ENCODE data around the gene DPP6.

Gene DPP6

DNA sequence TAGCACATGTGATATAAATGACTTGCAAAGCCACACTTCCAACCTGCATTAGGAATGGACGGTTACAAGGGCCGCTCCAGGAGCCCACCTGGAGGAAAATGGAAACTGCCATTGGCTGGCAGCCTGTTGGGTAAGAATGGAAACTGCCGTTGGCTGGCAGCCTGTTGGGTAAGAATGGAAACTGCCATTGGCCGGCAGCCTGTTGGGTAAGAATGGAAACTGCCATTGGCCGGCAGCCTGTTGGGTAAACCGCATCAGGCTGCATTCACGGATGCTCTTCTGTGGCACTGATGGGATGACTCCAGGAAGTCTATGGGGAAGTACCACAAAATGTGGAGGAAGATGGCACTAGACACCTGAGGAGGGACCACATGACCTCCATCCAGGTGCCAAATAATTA is 143.1 kb downstream of the DPP6 start:
- Histone ChIP-seq H3K27me3 (ENCODE audit: control insufficient read depth, insufficient read depth, low read length) (no peaks in the 10 kb centered on the region), H3K4me3 (ENCODE audit: low read depth, low read length) (no peak overlapping the region), H3K36me3 (ENCODE audit: control insufficient read depth, insufficient read depth, low read length) (no peaks in the 10 kb centered on the region), H3K9me3 (ENCODE audit: control insufficient read depth, insufficient read depth, low read depth, low read length) (no peaks in the 10 kb centered on the region), H3K9ac (ENCODE audit: low read length) (no peak overlapping the region), H3K27ac (ENCODE audit: low read depth, low read length) (no peak overlapping the region), H3K4me1 (ENCODE audit: control insufficient read depth, insufficient read depth, low read length) (peaks cover 20% of the 10 kb centered on the region)

DNA sequence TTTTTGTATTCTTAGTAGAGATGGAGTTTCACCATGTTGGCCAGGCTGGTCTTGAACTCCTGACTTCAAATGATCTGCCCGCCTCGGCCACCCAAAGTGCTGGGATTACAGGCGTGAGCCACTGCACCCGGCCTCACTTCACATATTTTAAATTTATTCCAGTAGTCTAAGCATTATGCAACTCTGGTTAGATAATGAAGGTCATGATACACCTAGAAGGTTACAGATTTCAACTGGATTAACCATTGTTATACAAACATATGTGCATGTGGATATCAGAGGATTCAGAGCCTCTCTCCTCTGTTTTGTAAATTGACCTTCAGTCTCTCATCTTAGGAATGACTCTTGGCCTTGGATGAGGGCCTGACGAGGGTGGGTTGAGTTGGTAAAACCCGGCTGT is 146.3 kb downstream of the DPP6 start:
- Histone ChIP-seq H3K27ac (ENCODE audit: low read depth, low read length) (no peak overlapping the region), H3K4me1 (ENCODE audit: control insufficient read depth, insufficient read depth, low read length) (peaks cover 34% of the 10 kb centered on the region), H3K36me3 (ENCODE audit: control insufficient read depth, insufficient read depth, low read length) (no peaks in the 10 kb centered on the region), H3K27me3 (ENCODE audit: control insufficient read depth, insufficient read depth, low read length) (no peaks in the 10 kb centered on the region), H3K9me3 (ENCODE audit: control insufficient read depth, insufficient read depth, low read depth, low read length) (no peaks in the 10 kb centered on the region), H3K4me3 (ENCODE audit: low read depth, low read length) (no peak overlapping the region), H3K9ac (ENCODE audit: low read length) (no peak overlapping the region)

DNA sequence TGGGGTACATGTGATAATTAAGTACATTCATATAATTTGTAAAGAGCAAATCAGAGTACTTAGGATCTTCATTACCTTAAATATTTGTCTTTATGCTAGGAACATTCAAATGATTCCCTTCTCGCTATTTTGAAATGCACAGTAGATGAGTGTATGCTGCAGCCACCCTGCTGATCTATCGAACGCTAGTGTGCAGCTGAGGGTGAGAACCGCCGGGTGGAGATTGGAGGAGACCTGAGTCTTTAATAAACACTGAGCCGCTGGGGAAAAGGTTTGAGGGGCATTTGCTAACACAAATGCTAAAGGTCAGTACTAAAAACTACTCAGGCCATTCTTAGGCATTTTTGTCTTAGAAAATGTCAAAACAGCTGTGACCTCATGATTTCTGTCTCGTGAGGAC is 148.0 kb downstream of the DPP6 start:
- H3K4me1 ChIP-seq (ENCODE audit: control insufficient read depth, insufficient read depth, low read length) = peaks cover 34% of the 10 kb centered on the region
- H3K4me3 ChIP-seq (ENCODE audit: low read depth, low read length) = no peak overlapping the region
- no peaks in the 10 kb centered on the region for H3K9me3 ChIP-seq (ENCODE audit: control insufficient read depth, insufficient read depth, low read depth, low read length)
- H3K27ac ChIP-seq (ENCODE audit: low read depth, low read length) = no peak overlapping the region
- H3K9ac ChIP-seq (ENCODE audit: low read length) = no peak overlapping the region
- no peaks in the 10 kb centered on the region for H3K36me3 ChIP-seq (ENCODE audit: control insufficient read depth, insufficient read depth, low read length)
- no peaks in the 10 kb centered on the region for H3K27me3 ChIP-seq (ENCODE audit: control insufficient read depth, insufficient read depth, low read length)

DNA sequence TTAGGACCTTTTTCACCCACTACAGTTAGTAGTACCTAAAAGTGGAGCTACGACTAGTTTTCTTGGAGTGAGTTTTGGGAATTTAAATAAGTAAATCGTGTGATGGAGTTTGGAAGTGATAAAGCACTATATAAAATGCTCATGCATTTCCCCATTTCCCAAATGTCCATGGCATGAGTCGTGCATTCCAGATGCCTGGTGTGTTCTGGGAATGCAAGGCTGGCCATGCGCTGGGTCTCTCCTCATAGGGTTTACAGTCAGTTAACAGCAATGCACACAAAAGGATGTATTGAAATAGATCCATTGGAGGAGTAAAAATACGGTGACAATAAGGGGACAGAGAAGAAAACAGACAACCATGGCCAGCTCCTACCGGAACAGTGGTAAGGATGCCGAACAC is 149.8 kb downstream of the DPP6 start:
- Histone ChIP-seq H3K4me3 (ENCODE audit: low read depth, low read length) (no peak overlapping the region), H3K4me1 (ENCODE audit: control insufficient read depth, insufficient read depth, low read length) (peaks cover 28% of the 10 kb centered on the region), H3K36me3 (ENCODE audit: control insufficient read depth, insufficient read depth, low read length) (no peaks in the 10 kb centered on the region), H3K27me3 (ENCODE audit: control insufficient read depth, insufficient read depth, low read length) (no peaks in the 10 kb centered on the region), H3K9me3 (ENCODE audit: control insufficient read depth, insufficient read depth, low read depth, low read length) (no peaks in the 10 kb centered on the region), H3K9ac (ENCODE audit: low read length) (no peak overlapping the region), H3K27ac (ENCODE audit: low read depth, low read length) (no peak overlapping the region)

DNA sequence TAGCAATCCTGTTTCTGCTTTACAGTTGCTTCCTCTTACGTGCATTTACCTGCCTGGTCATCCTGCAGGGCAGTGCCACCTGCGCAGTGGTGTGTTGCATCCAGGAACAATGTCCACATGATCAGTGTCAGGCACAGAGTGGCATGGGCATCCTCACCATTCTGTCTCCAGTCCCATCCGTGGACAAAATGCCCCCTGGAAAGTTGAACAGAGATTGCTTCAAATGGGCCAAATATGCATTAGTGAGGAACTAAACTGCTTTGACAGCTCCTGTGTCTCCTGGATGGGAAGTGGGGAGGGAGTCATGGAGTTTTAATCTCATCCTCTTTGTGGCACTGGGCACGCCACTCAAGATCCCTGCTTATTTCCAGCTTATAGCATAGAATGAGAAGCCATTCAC is 151.8 kb downstream of the DPP6 start:
- Histone ChIP-seq H3K4me3 (ENCODE audit: low read depth, low read length) (no peak overlapping the region), H3K9me3 (ENCODE audit: control insufficient read depth, insufficient read depth, low read depth, low read length) (no peaks in the 10 kb centered on the region), H3K9ac (ENCODE audit: low read length) (no peak overlapping the region), H3K36me3 (ENCODE audit: control insufficient read depth, insufficient read depth, low read length) (no peaks in the 10 kb centered on the region), H3K27me3 (ENCODE audit: control insufficient read depth, insufficient read depth, low read length) (no peaks in the 10 kb centered on the region), H3K4me1 (ENCODE audit: control insufficient read depth, insufficient read depth, low read length) (peaks cover 25% of the 10 kb centered on the region), H3K27ac (ENCODE audit: low read depth, low read length) (no peak overlapping the region)

DNA sequence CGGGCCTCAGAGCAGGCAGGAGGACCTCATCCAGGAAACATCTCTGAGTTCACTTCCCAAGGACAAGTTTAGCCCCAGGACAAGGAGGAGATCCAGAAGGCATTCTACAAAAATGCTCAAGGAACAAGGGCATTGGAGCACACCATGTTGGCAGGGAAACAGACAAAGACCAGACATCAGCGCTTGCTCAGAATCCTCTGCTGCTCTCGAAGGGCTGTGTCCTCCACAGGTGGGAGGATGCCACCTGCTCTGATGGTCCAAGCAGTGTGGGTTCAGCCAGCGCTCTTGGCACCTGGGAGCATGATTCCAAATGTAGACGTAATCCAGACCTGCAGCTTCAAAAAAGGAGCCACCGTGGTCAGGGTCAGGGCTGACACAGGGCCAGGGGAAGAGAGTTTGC is 160.7 kb downstream of the DPP6 start:
- Histone ChIP-seq H3K9ac (ENCODE audit: low read length) (no peak overlapping the region), H3K4me1 (ENCODE audit: control insufficient read depth, insufficient read depth, low read length) (peaks cover 3% of the 10 kb centered on the region; the same call in 1 of the 2 replicates), H3K4me3 (ENCODE audit: low read depth, low read length) (no peak overlapping the region), H3K9me3 (ENCODE audit: control insufficient read depth, insufficient read depth, low read depth, low read length) (no peaks in the 10 kb centered on the region), H3K27me3 (ENCODE audit: control insufficient read depth, insufficient read depth, low read length) (no peaks in the 10 kb centered on the region), H3K27ac (ENCODE audit: low read depth, low read length) (no peak overlapping the region), H3K36me3 (ENCODE audit: control insufficient read depth, insufficient read depth, low read length) (no peaks in the 10 kb centered on the region)

DNA sequence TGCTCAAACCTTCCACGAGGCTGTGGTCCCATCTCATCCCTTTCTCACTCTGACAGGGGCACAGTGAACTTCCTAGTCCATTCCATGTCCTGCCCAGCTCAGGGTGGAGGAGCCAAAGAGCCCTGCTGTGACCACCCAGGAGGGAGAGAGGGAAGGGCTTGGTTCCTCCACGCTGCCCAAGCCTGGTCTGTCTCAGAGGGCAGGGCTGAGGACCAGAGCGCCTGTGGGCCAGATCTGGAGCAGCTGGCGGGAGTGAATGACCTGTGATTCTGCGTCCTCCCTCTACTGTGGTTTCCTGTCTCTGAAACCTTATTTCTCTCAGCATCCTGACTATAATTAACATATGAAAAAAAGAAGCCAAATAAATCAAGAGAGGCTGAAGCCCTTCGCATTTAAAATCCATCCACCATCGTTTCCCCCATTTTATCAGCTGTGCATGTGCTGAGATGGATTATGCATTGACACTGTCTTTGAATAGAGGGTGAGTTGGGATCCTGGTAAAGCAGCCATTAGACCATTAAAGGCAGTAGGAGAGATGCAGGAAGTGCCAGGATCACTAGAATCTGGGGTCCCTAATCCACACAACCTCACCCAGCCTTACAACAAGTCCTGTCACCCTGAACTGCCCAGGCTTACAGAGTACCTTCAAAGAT is 165.6 kb downstream of the DPP6 start:
- H3K27ac ChIP-seq (ENCODE audit: low read depth, low read length) = no peak overlapping the region
- H3K9ac ChIP-seq (ENCODE audit: low read length) = no peak overlapping the region
- no peaks in the 10 kb centered on the region for H3K9me3 ChIP-seq (ENCODE audit: control insufficient read depth, insufficient read depth, low read depth, low read length)
- no peak overlapping the region for H3K4me3 ChIP-seq (ENCODE audit: low read depth, low read length)
- no peaks in the 10 kb centered on the region for H3K36me3 ChIP-seq (ENCODE audit: control insufficient read depth, insufficient read depth, low read length)
- no peaks in the 10 kb centered on the region for H3K27me3 ChIP-seq (ENCODE audit: control insufficient read depth, insufficient read depth, low read length)
- peaks cover 3% of the 10 kb centered on the region; the same call in 1 of the 2 replicates for H3K4me1 ChIP-seq (ENCODE audit: control insufficient read depth, insufficient read depth, low read length)

DNA sequence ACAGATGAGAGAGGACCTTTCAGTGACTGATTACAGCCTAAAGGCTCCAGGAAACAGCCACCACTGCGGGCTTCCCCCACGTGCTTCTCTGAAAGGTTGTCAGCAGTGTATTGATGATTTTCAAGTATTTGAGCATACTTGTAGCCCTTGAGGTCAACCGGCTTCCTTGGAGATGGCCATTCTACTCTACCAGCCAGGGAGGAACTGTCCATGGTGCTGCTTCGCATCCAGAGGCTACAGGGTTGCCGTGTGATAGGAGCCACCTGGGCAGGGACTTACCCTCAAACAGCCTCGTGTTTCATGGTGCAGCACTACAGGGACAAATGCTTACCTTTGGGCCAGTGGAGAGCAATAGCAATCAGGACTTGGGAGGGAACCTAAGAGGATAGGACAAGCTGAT is 179.5 kb downstream of the DPP6 start:
- Histone ChIP-seq H3K9me3 (ENCODE audit: control insufficient read depth, insufficient read depth, low read depth, low read length) (no peaks in the 10 kb centered on the region), H3K27me3 (ENCODE audit: control insufficient read depth, insufficient read depth, low read length) (no peaks in the 10 kb centered on the region; the same call in 1 of the 2 replicates), H3K4me1 (ENCODE audit: control insufficient read depth, insufficient read depth, low read length) (no peaks in the 10 kb centered on the region), H3K36me3 (ENCODE audit: control insufficient read depth, insufficient read depth, low read length) (no peaks in the 10 kb centered on the region), H3K9ac (ENCODE audit: low read length) (no peak overlapping the region), H3K27ac (ENCODE audit: low read depth, low read length) (no peak overlapping the region), H3K4me3 (ENCODE audit: low read depth, low read length) (no peak overlapping the region)

DNA sequence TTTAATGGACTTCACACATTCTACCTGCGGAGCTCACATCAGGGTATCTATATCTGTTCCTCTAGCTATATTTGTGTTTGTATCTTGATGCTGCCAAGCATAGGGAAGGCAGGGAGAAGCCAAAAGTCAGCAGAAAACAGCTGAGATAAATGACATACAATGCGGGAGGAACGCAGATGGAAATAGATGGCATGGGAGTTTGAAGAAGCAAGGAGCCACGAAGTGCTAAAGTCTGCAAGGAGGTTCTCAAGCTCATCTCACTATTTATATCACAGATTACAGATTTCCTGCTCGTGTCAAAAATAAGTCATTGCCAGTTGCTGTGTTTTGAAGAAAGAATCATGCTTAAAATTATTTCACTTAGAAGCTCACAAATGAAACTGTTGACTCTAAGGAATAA is 180.5 kb downstream of the DPP6 start:
- Histone ChIP-seq H3K27me3 (ENCODE audit: control insufficient read depth, insufficient read depth, low read length) (no peaks in the 10 kb centered on the region; the same call in 1 of the 2 replicates), H3K27ac (ENCODE audit: low read depth, low read length) (no peak overlapping the region), H3K4me3 (ENCODE audit: low read depth, low read length) (no peak overlapping the region), H3K9ac (ENCODE audit: low read length) (no peak overlapping the region), H3K36me3 (ENCODE audit: control insufficient read depth, insufficient read depth, low read length) (no peaks in the 10 kb centered on the region), H3K9me3 (ENCODE audit: control insufficient read depth, insufficient read depth, low read depth, low read length) (no peaks in the 10 kb centered on the region), H3K4me1 (ENCODE audit: control insufficient read depth, insufficient read depth, low read length) (no peaks in the 10 kb centered on the region)

DNA sequence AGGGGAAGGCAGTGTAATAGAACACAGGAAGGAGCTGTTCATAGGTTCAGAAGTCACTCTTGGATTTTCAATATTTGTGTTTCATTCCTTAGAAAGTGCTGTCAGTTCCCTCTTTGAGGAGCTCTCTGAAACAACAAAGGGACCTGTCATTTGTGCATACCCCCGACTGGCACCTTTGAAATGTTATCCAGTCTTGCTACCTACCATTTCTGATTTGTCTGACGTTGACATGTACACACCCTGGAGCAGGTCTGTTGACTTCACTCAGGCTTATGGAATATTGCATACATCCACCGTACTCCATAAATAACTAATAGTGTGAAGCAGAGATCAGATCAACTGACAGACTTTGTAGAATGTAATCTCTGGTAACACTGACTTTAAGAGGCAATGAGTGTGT is 189.8 kb downstream of the DPP6 start:
- Histone ChIP-seq H3K27ac (ENCODE audit: low read depth, low read length) (no peak overlapping the region), H3K4me1 (ENCODE audit: control insufficient read depth, insufficient read depth, low read length) (no peaks in the 10 kb centered on the region), H3K9me3 (ENCODE audit: control insufficient read depth, insufficient read depth, low read depth, low read length) (peaks cover 16% of the 10 kb centered on the region), H3K27me3 (ENCODE audit: control insufficient read depth, insufficient read depth, low read length) (no peaks in the 10 kb centered on the region), H3K36me3 (ENCODE audit: control insufficient read depth, insufficient read depth, low read length) (no peaks in the 10 kb centered on the region), H3K9ac (ENCODE audit: low read length) (no peak overlapping the region), H3K4me3 (ENCODE audit: low read depth, low read length) (no peak overlapping the region)

DNA sequence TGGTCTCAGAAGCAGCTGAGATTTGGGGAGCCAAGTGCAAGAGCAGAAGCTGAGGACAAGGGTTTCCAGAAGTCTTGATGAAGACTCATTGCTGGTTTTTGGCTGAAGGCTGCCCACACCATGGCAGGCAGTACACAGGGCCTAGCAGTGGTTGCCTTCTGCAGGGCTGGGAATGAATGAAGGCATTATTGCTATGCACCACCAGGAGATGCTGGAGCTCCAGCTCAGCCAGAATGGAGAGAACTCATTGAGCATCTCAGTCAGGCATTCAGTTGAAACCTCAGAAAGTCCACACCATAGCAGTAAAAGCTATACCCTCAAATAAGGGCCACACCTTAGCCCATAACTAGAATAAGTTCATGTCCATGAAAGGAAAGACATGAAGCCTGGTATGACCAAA is 190.5 kb downstream of the DPP6 start:
- no peak overlapping the region for H3K4me3 ChIP-seq (ENCODE audit: low read depth, low read length)
- H3K9ac ChIP-seq (ENCODE audit: low read length) = no peak overlapping the region
- H3K4me1 ChIP-seq (ENCODE audit: control insufficient read depth, insufficient read depth, low read length) = no peaks in the 10 kb centered on the region
- no peaks in the 10 kb centered on the region for H3K36me3 ChIP-seq (ENCODE audit: control insufficient read depth, insufficient read depth, low read length)
- H3K27me3 ChIP-seq (ENCODE audit: control insufficient read depth, insufficient read depth, low read length) = no peaks in the 10 kb centered on the region
- no peak overlapping the region for H3K27ac ChIP-seq (ENCODE audit: low read depth, low read length)
- peaks cover 16% of the 10 kb centered on the region for H3K9me3 ChIP-seq (ENCODE audit: control insufficient read depth, insufficient read depth, low read depth, low read length)

DNA sequence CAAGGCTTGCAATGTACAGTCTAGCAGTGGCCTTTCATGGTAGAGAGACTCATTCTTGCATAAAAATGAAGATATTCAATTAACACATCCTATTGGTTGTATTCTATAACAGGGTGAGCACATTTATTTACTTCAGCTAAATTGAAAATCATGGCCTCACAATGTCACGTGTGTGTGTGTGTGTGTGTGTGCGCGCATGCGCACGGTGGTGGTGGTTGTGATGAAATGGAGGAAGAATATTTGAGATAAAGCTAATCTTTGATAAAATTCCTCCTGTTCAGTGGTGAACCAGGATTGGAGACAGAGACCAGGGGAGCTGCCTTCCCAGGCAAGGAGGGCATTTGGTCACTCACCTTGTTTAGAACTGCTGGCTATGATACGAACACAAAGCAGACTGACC is 199.8 kb downstream of the DPP6 start:
- H3K4me1 ChIP-seq (ENCODE audit: control insufficient read depth, insufficient read depth, low read length) = peaks cover 22% of the 10 kb centered on the region; the same call in 1 of the 2 replicates
- H3K9me3 ChIP-seq (ENCODE audit: control insufficient read depth, insufficient read depth, low read depth, low read length) = peaks cover 7% of the 10 kb centered on the region; the same call in 1 of the 2 replicates
- H3K27ac ChIP-seq (ENCODE audit: low read depth, low read length) = no peak overlapping the region
- H3K36me3 ChIP-seq (ENCODE audit: control insufficient read depth, insufficient read depth, low read length) = no peaks in the 10 kb centered on the region
- no peak overlapping the region for H3K4me3 ChIP-seq (ENCODE audit: low read depth, low read length)
- no peak overlapping the region for H3K9ac ChIP-seq (ENCODE audit: low read length)
- H3K27me3 ChIP-seq (ENCODE audit: control insufficient read depth, insufficient read depth, low read length) = no peaks in the 10 kb centered on the region
